K562 (cell line): ENCODE results near the gene NLE1. TPM values are rescaled to one million over a fixed set of nuclear protein-coding genes. Genes with fewer than 3 reads are reported as not detected.

ENCODE experiments used
- ASH1L ChIP-seq: fragments of 450-650 bp; IDR thresholded peaks from 2 replicates; pipeline ENCODE4 v1.6.1; 2018; ENCODE audit warnings: borderline replicate concordance, mild to moderate bottlenecking, low read depth; ENCODE audit not compliant: partially characterized antibody
- BDP1 ChIP-seq: IDR thresholded peaks from 3 replicates; pipeline ENCODE4 v1.6.1; 2011; ENCODE audit not compliant: insufficient read length, insufficient read depth
- BHLHE40 ChIP-seq: IDR thresholded peaks from 2 replicates; pipeline ENCODE4 v1.6.1; 2011; ENCODE audit warnings: low read length, improper control_type of control experiment
- CREM ChIP-seq: IDR thresholded peaks from 2 replicates; pipeline ENCODE4 v1.6.1; 2014; ENCODE audit warnings: antibody characterized with exemption, low read depth
- CXXC5 ChIP-seq: fragments of 250-450 bp; sonication (Bioruptor Pico); IDR thresholded peaks from 2 replicates; pipeline ENCODE4 v1.8.0; 2022; ENCODE audit warnings: inconsistent platforms, mild to moderate bottlenecking, moderate library complexity
- DACH1 ChIP-seq: fragments of 450-650 bp; IDR thresholded peaks from 2 replicates; pipeline ENCODE4 v1.6.1; 2018; ENCODE audit not compliant: partially characterized antibody
- FOSL1 ChIP-seq: fragments of 200-800 bp; sonication (Bioruptor generic); conservative IDR thresholded peaks from 2 replicates; pipeline ENCODE4 v1.6.1; 2016; ENCODE audit warnings: missing genetic modification characterization, missing compliant biosample characterization
- KDM5B ChIP-seq: fragments of 200-600 bp; sonication (generic); IDR thresholded peaks from 2 replicates; pipeline ENCODE4 v1.6.1; 2012; ENCODE audit warnings: low read depth, mild to moderate bottlenecking, moderate library complexity, low read length, control low read depth, inconsistent platforms; ENCODE audit not compliant: insufficient replicate concordance
- MCM3 ChIP-seq: fragments of 450-650 bp; IDR thresholded peaks from 2 replicates; pipeline ENCODE4 v1.6.1; 2016
- MYC ChIP-seq, 2 experiments: fragments of 250-450 bp in 1 of 2; sonication (Bioruptor Pico) in 1 of 2; IDR thresholded peaks; 2 replicates each; pipeline versions ENCODE4 v1.5.1 to v1.6.1; 2012 to 2021; ENCODE audit warnings: low read depth in 2 of 2, borderline replicate concordance in 1 of 2, improper control_type of control experiment in 1 of 2, low read length in 1 of 2, mild to moderate bottlenecking in 1 of 2, moderate library complexity in 1 of 2
- MYNN ChIP-seq, 2 experiments: sonication (generic); formaldehyde crosslinking in 1 of 2; IDR thresholded peaks; 2 replicates each; pipeline versions ENCODE4 v1.5.0 to v1.6.1; 2016 to 2020; ENCODE audit warnings: antibody characterized with exemption in 1 of 2, missing genetic modification reagents in 1 of 2
- NFXL1 ChIP-seq: fragments of 450-650 bp; formaldehyde crosslinking; IDR thresholded peaks from 2 replicates; pipeline ENCODE4 v1.4.0; 2021; ENCODE audit warnings: mild to moderate bottlenecking
- SAFB ChIP-seq: fragments of 200-400 bp; formaldehyde crosslinking; IDR thresholded peaks from 2 replicates; pipeline ENCODE4 v1.6.1; 2017; ENCODE audit warnings: low read depth, low read length, borderline replicate concordance
- SMAD2 ChIP-seq: fragments of 150-350 bp; IDR thresholded peaks from 2 replicates; pipeline ENCODE4 v1.6.1; 2014; ENCODE audit warnings: low read depth, mild to moderate bottlenecking, low read length
- SREBF2 ChIP-seq: sonication (generic); formaldehyde crosslinking; IDR thresholded peaks from 2 replicates; pipeline ENCODE4 v1.4.0; 2020; ENCODE audit warnings: mild to moderate bottlenecking, missing genetic modification reagents
- STAT6 ChIP-seq: sonication (generic); formaldehyde crosslinking; IDR thresholded peaks from 2 replicates; pipeline ENCODE4 v1.8.1; 2023; ENCODE audit warnings: mild to moderate bottlenecking, missing genetic modification reagents
- TEAD1 ChIP-seq, 2 experiments: fragments of 450-650 bp in 1 of 2; sonication (generic) in 1 of 2; formaldehyde crosslinking; IDR thresholded peaks; 2 replicates each; pipeline versions ENCODE4 v1.4.0 to v1.8.0; 2020 to 2022; ENCODE audit warnings: mild to moderate bottlenecking in 2 of 2, missing genetic modification reagents in 1 of 2
- ZBTB49 ChIP-seq: sonication (generic); formaldehyde crosslinking; IDR thresholded peaks from 2 replicates; pipeline ENCODE4 v1.8.0; 2022; ENCODE audit warnings: missing genetic modification reagents, mild to moderate bottlenecking, borderline replicate concordance
- polyA plus RNA-seq, 8 experiments: library from polyadenylated mRNA; depleted of rRNA in 4 of 8; stranded (reverse) in 5 of 8; unstranded in 3 of 8; fragments of >200 nt; fragmentation: Nextera tagmentation in 2 of 8; fragmentation: Illumina TruSeq in 1 of 8; extraction: Ambion mirVana in 2 of 8; extraction: Trizol in 1 of 8; gene quantifications; 2 replicates each; pipeline versions ENCODE4 v1.2.1 to v1.2.3, GENCODE V29; 2011 to 2014; ENCODE audit warnings: inconsistent platforms in 1 of 8, missing spikeins in 1 of 8
- total RNA-seq, 7 experiments: library from RNA; depleted of rRNA in 6 of 7; stranded (reverse); fragments of >200 nt in 6 of 7; fragmentation: Illumina TruSeq in 2 of 7; extraction: Trizol in 2 of 7; gene quantifications; 2 replicates each; pipeline versions ENCODE4 v1.2.1 to v1.2.3, GENCODE V29; 2011 to 2021; ENCODE audit warnings: low replicate concordance in 1 of 7
- TF ChIP-seq, protein P1 (sequence below): sonication (generic); formaldehyde crosslinking; IDR thresholded peaks from 2 replicates; pipeline ENCODE4 v1.8.1; 2023; ENCODE audit warnings: mild to moderate bottlenecking, missing genetic modification reagents, moderate library complexity
- TF ChIP-seq, protein P2 (sequence below): fragments of 200-800 bp; sonication (Bioruptor generic); IDR thresholded peaks from 2 replicates; pipeline ENCODE4 v1.6.1; 2017; ENCODE audit warnings: missing genetic modification characterization, missing compliant biosample characterization

The NLE1 gene
- total and polyA plus RNA-seq, 9 of the 15 experiments (the other 6 are each of a cell fraction or from before 2014, with no cell fraction given) = 3.8 to 69.0 (median 29.4) TPM

DNA sequence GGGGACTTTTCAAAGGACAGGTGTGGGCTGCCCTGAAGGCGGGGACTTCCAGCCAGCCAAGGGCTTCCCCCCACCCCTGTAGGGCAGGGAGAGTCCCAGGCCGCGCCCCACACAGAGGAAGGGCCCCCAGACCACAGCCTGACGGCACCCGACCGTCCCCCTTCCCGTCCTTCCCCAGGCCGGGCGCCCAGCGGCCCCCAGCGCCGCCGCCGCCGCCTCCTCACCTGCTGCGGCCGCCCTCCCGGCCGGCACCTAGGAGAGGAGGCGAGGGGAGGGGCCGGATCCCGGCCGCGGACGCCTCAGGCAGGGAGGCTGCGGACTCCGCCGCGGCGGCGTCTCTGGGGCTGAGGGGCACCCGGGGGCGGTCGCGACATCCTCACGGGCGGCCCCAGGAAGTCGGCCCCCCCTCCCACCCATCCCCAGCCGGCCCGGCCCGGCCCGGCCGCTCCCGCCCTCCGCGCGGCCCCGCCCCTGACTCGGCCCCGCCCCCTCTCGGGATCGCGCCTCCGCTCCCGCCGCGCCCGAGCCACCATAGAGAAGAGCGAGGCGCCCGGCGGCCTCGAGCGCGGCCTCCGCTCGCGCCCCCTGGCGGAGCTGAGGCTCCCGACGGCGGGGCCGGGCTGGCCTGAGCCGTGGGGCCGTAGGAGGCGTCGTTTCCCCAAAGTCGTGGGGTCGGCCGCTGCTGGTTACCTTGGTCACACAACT is 53.1 kb downstream of the NLE1 start (continued):
- no peak for TF ChIP-seq ZBTB49 (CRISPR knock-in tag)
- TF ChIP-seq STAT6 (CRISPR knock-in tag) = no peak
- no peak for TF ChIP-seq MYNN (IDR thresholded peaks at IDR 0.05)
- no peak for TF ChIP-seq MYNN (CRISPR knock-in tag; IDR thresholded peaks at IDR 0.05)
- no peak for TF ChIP-seq SAFB
- TF ChIP-seq FOSL1 (tag) = no peak; the same call in 1 of the 2 replicates
- TF ChIP-seq ASH1L = no peak
- TF ChIP-seq, protein P1, sequence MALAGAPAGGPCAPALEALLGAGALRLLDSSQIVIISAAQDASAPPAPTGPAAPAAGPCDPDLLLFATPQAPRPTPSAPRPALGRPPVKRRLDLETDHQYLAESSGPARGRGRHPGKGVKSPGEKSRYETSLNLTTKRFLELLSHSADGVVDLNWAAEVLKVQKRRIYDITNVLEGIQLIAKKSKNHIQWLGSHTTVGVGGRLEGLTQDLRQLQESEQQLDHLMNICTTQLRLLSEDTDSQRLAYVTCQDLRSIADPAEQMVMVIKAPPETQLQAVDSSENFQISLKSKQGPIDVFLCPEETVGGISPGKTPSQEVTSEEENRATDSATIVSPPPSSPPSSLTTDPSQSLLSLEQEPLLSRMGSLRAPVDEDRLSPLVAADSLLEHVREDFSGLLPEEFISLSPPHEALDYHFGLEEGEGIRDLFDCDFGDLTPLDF (CRISPR knock-in tag) = peak; percentile 49; the same call in 1 of the 2 replicates
- TF ChIP-seq, protein P2, sequence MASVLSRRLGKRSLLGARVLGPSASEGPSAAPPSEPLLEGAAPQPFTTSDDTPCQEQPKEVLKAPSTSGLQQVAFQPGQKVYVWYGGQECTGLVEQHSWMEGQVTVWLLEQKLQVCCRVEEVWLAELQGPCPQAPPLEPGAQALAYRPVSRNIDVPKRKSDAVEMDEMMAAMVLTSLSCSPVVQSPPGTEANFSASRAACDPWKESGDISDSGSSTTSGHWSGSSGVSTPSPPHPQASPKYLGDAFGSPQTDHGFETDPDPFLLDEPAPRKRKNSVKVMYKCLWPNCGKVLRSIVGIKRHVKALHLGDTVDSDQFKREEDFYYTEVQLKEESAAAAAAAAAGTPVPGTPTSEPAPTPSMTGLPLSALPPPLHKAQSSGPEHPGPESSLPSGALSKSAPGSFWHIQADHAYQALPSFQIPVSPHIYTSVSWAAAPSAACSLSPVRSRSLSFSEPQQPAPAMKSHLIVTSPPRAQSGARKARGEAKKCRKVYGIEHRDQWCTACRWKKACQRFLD (CRISPR knock-in tag) = 0 out of 2 replicates have a peak, but pooled peaks have one; percentile 28
- TF ChIP-seq MCM3 = no peak
- TF ChIP-seq BDP1 = no peak
- TF ChIP-seq NFXL1 = no peak
- TF ChIP-seq BHLHE40 = peak; percentile 35; the same call in 1 of the 2 replicates
- peak; percentile 81 for TF ChIP-seq CXXC5 (CRISPR knock-in tag)
- no peak for TF ChIP-seq SREBF2 (CRISPR knock-in tag)
- TF ChIP-seq SMAD2 = no peak
- peak; percentile 36 for TF ChIP-seq KDM5B
- no peak for TF ChIP-seq TEAD1 (CRISPR knock-in tag; IDR thresholded peaks at IDR 0.05)
- TF ChIP-seq DACH1 = no peak
- peak; percentile 70 for TF ChIP-seq MYC (IDR thresholded peaks at IDR 0.05; ENCODE audit: low read depth, low read length)
- TF ChIP-seq MYC (CRISPR knock-in tag; IDR thresholded peaks at IDR 0.05; ENCODE audit: borderline replicate concordance, low read depth) = no peak
- TF ChIP-seq CREM = peak; percentile 53
